K562 (cell line): ENCODE results near the gene TOMM40L. TPM values are rescaled to one million over a fixed set of nuclear protein-coding genes. Genes with fewer than 3 reads are reported as not detected.

Source experiments
- ARHGAP35 ChIP-seq: fragments of 450-650 bp; IDR thresholded peaks from 2 replicates; pipeline ENCODE4 v1.6.1; 2018; ENCODE audit not compliant: partially characterized antibody
- BCLAF1 ChIP-seq, 2 experiments: fragments of 450-650 bp in 1 of 2; IDR thresholded peaks; 2 replicates each; pipeline ENCODE4 v1.6.1; 2011 to 2017; ENCODE audit warnings: low read depth in 2 of 2, antibody characterized with exemption in 1 of 2, borderline replicate concordance in 1 of 2, low read length in 1 of 2, mild to moderate bottlenecking in 1 of 2, mixed read lengths in 1 of 2; ENCODE audit not compliant: control insufficient read depth in 1 of 2
- BRD4 ChIP-seq: fragments of 200-600 bp; sonication (generic); IDR thresholded peaks from 2 replicates; pipeline ENCODE4 v1.6.1; 2017; ENCODE audit warnings: inconsistent platforms
- CBX2 ChIP-seq: fragments of 200-600 bp; sonication (generic); IDR thresholded peaks from one replicate; pipeline ENCODE4 v1.6.1; 2012; ENCODE audit warnings: mild to moderate bottlenecking, low read length, inconsistent platforms; ENCODE audit not compliant: insufficient read depth, poor library complexity, severe bottlenecking
- CEBPG ChIP-seq, 3 experiments: fragments of 200-800 bp in 1 of 3; sonication (Bioruptor generic) in 1 of 3; sonication (generic) in 1 of 3; formaldehyde crosslinking in 1 of 3; IDR thresholded peaks in 2 of 3; conservative IDR thresholded peaks in 1 of 3; 2 replicates each; pipeline versions ENCODE4 v1.6.1 to v1.8.0; 2016 to 2022; ENCODE audit warnings: missing compliant biosample characterization in 2 of 3, missing genetic modification characterization in 2 of 3, mild to moderate bottlenecking in 1 of 3, missing genetic modification reagents in 1 of 3
- ETV5 ChIP-seq: sonication (generic); formaldehyde crosslinking; IDR thresholded peaks from 2 replicates; pipeline ENCODE4 v1.4.0; 2020; ENCODE audit warnings: low read depth, mild to moderate bottlenecking, missing genetic modification reagents
- GATAD2A ChIP-seq: fragments of 450-650 bp; IDR thresholded peaks from 2 replicates; pipeline ENCODE4 v1.6.1; 2017
- HNRNPLL ChIP-seq: fragments of 200-400 bp; formaldehyde crosslinking; IDR thresholded peaks from 2 replicates; pipeline ENCODE4 v1.6.1; 2017; ENCODE audit warnings: low read length, low read depth, mild to moderate bottlenecking; ENCODE audit not compliant: poor library complexity, severe bottlenecking
- MAFF ChIP-seq: IDR thresholded peaks from 2 replicates; pipeline ENCODE4 v1.6.1; 2012; ENCODE audit warnings: low read length, improper control_type of control experiment
- MAFG ChIP-seq: fragments of 450-650 bp; conservative IDR thresholded peaks from 2 replicates; pipeline ENCODE4 v1.6.1; 2016; ENCODE audit warnings: missing genetic modification characterization, missing compliant biosample characterization
- MCM3 ChIP-seq: fragments of 450-650 bp; IDR thresholded peaks from 2 replicates; pipeline ENCODE4 v1.6.1; 2016
- NELFE ChIP-seq: IDR thresholded peaks from 2 replicates; pipeline ENCODE4 v1.6.1; 2011; ENCODE audit warnings: mild to moderate bottlenecking; ENCODE audit not compliant: insufficient read depth, insufficient read length
- PHF8 ChIP-seq: fragments of 200-600 bp; sonication (generic); IDR thresholded peaks from 2 replicates; pipeline ENCODE4 v1.6.1; 2012; ENCODE audit warnings: mixed run types, mild to moderate bottlenecking, inconsistent platforms, low read length, moderate library complexity, borderline replicate concordance
- POLR2B ChIP-seq: fragments of 450-650 bp; IDR thresholded peaks from 2 replicates; pipeline ENCODE4 v1.6.1; 2018; ENCODE audit warnings: low read depth; ENCODE audit not compliant: partially characterized antibody
- POLR2G ChIP-seq: fragments of 200-400 bp; formaldehyde crosslinking; IDR thresholded peaks from 2 replicates; pipeline ENCODE4 v1.6.1; 2017; ENCODE audit warnings: low read depth, mild to moderate bottlenecking, antibody characterized with exemption, low read length, moderate library complexity
- TAF9B ChIP-seq: fragments of 450-650 bp; IDR thresholded peaks from 2 replicates; pipeline ENCODE4 v1.6.1; 2018; ENCODE audit warnings: mild to moderate bottlenecking; ENCODE audit not compliant: partially characterized antibody
- WHSC1 ChIP-seq: IDR thresholded peaks from one replicate; pipeline ENCODE4 v1.6.1; 2012; ENCODE audit warnings: low read length, control low read depth, inconsistent platforms
- ZBED1 ChIP-seq: IDR thresholded peaks from 2 replicates; pipeline ENCODE4 v1.6.1; 2014
- ZBTB43 ChIP-seq: sonication (generic); formaldehyde crosslinking; IDR thresholded peaks from 2 replicates; pipeline ENCODE4 v1.8.0; 2023; ENCODE audit warnings: mild to moderate bottlenecking, missing genetic modification reagents
- ZNF121 ChIP-seq: sonication (generic); formaldehyde crosslinking; conservative IDR thresholded peaks from 2 replicates; pipeline ENCODE4 v1.8.0; 2022; ENCODE audit warnings: missing genetic modification reagents
- ZNF3 ChIP-seq: fragments of 250-450 bp; sonication (Bioruptor Pico); IDR thresholded peaks from 2 replicates; pipeline ENCODE4 v1.5.0; 2021; ENCODE audit warnings: mild to moderate bottlenecking, moderate library complexity
- ZNF324 ChIP-seq: fragments of 250-450 bp; sonication (Bioruptor Pico); IDR thresholded peaks from 2 replicates; pipeline ENCODE4 v1.4.0; 2020; ENCODE audit warnings: mild to moderate bottlenecking
- ZNF584 ChIP-seq: fragments of 200-800 bp; sonication (Bioruptor generic); IDR thresholded peaks from 2 replicates; pipeline ENCODE4 v1.6.1; 2016; ENCODE audit warnings: low read depth, mild to moderate bottlenecking, missing genetic modification characterization, missing compliant biosample characterization
- ZNF79 ChIP-seq: fragments of 250-450 bp; sonication (Bioruptor Pico); IDR thresholded peaks from 2 replicates; pipeline ENCODE4 v1.4.0; 2020; ENCODE audit warnings: low read depth, mild to moderate bottlenecking, moderate library complexity
- polyA plus RNA-seq, 8 experiments: library from polyadenylated mRNA; depleted of rRNA in 4 of 8; stranded (reverse) in 5 of 8; unstranded in 3 of 8; fragments of >200 nt; fragmentation: Nextera tagmentation in 2 of 8; fragmentation: Illumina TruSeq in 1 of 8; extraction: Ambion mirVana in 2 of 8; extraction: Trizol in 1 of 8; gene quantifications; 2 replicates each; pipeline versions ENCODE4 v1.2.1 to v1.2.3, GENCODE V29; 2011 to 2014; ENCODE audit warnings: inconsistent platforms in 1 of 8, missing spikeins in 1 of 8
- total RNA-seq, 7 experiments: library from RNA; depleted of rRNA in 6 of 7; stranded (reverse); fragments of >200 nt in 6 of 7; fragmentation: Illumina TruSeq in 2 of 7; extraction: Trizol in 2 of 7; gene quantifications; 2 replicates each; pipeline versions ENCODE4 v1.2.1 to v1.2.3, GENCODE V29; 2011 to 2021; ENCODE audit warnings: low replicate concordance in 1 of 7

Gene TOMM40L
- total and polyA plus RNA-seq, 9 of the 15 experiments (the other 6 are each of a cell fraction or from before 2014, with no cell fraction given), result 9.6 to 33.6 (median 25.2) TPM

- no peak for TF ChIP-seq BCLAF1 (IDR thresholded peaks at IDR 0.05; ENCODE audit: borderline replicate concordance in 1 of 2, control insufficient read depth in 1 of 2, low read depth in 2 of 2, low read length in 1 of 2)
- no peak for TF ChIP-seq MCM3
- TF ChIP-seq ZNF584 (CRISPR knock-in tag), result no peak
- TF ChIP-seq TAF9B, result no peak
- TF ChIP-seq PHF8, result peak; percentile 34; the same call in 1 of the 2 replicates
- no peak for TF ChIP-seq MAFG
- TF ChIP-seq GATAD2A, result no peak
- no peak for TF ChIP-seq MAFF
- TF ChIP-seq POLR2G, result no peak
- TF ChIP-seq ZBTB43 (CRISPR knock-in tag), result no peak
- no peak for TF ChIP-seq WHSC1
- no peak for TF ChIP-seq ARHGAP35
- TF ChIP-seq ZNF121 (CRISPR knock-in tag), result no peak
- TF ChIP-seq ZNF324 (CRISPR knock-in tag), result no peak
- TF ChIP-seq ETV5 (CRISPR knock-in tag), result no peak
- no peak for TF ChIP-seq ZNF3 (CRISPR knock-in tag)
- no peak for TF ChIP-seq POLR2B
- no peak for TF ChIP-seq HNRNPLL
- no peak for TF ChIP-seq NELFE
- TF ChIP-seq BRD4, result no peak
- no peak for TF ChIP-seq CBX2
- no peak for TF ChIP-seq ZBED1
- no peak for TF ChIP-seq ZNF79 (CRISPR knock-in tag)
- no peak for TF ChIP-seq CEBPG (CRISPR knock-in tag; IDR thresholded peaks at IDR 0.05)
- no peak for TF ChIP-seq CEBPG (tag; conservative IDR thresholded peaks at IDR 0.05 in 1 of 2, IDR thresholded peaks at IDR 0.05 in 1 of 2)
Observed at GRCh38 chr1:161227196-161227871, 1.5 kb downstream of the TOMM40L start (continued).
